Mucosa of descending colon (tissue), 3 donors: ENCODE data around the gene DDX31. TPM values are rescaled to one million over a fixed set of nuclear protein-coding genes. Genes with fewer than 3 reads are reported as not detected.

Experiments used
- ATAC-seq: fragments of 200-7000 bp; cut with Tn5 transposase; one replicate; pipeline ENCODE4 v1.9.1; 2020; ENCODE audit warnings: mild to moderate bottlenecking, moderate library complexity
- DNase-seq, 3 donors: peaks; one replicate each; pipeline ENCODE4 v3.0.0-alpha.2; 2020
- H3K36me3 ChIP-seq: fragments of 200-600 bp; one replicate; pipeline ENCODE4 v1.8.0; 2021; ENCODE audit warnings: low read depth, mild to moderate bottlenecking
- H3K4me1 ChIP-seq: fragments of 200-600 bp; one replicate; pipeline ENCODE4 v1.8.0; 2021; ENCODE audit warnings: low read depth, mild to moderate bottlenecking
- H3K4me3 ChIP-seq: fragments of 200-600 bp; one replicate; pipeline ENCODE4 v1.8.0; 2021; ENCODE audit warnings: mild to moderate bottlenecking
- H3K9me3 ChIP-seq: fragments of 200-600 bp; one replicate; pipeline ENCODE4 v1.8.0; 2021; ENCODE audit warnings: mild to moderate bottlenecking
- CTCF ChIP-seq: fragments of 200-600 bp; IDR thresholded peaks from one replicate; pipeline ENCODE4 v1.8.0; 2022; ENCODE audit warnings: antibody characterized with exemption, mild to moderate bottlenecking
- intact Hi-C, 2 donors: fragments of 100-400 bp; cut with DNase I in 1 of 2; cut with micrococcal nuclease in 1 of 2; formaldehyde crosslinking; loops; one replicate each; pipeline versions ENCODE4 v1.11.0 to v1.11.1; 2022; cut with DNase I, micrococcal nuclease
- total RNA-seq, 3 donors: library from RNA; stranded (reverse); fragmentation: NEBNext Ultra II Directional in 2 of 3; extraction: Animal tissue kit (Norgen Biotek cat#: 25700) in 2 of 3; gene quantifications; one replicate each; pipeline versions ENCODE4 v1.2.1 to v1.2.4, GENCODE V29; 2021 to 2023
- donor health status: DM: no; HTN: no; CAD: no; lungs with moderate emphysema.
- donor health status: DM: no; HTN: no; CAD: no.
- donor health status: DM: no; HTN: yes; CAD: no.

DDX31 gene
- total RNA-seq, 3 donors from 2014 or later = 8.7 to 11.2 (median 9.5) TPM

GRCh38 chr9:132662152-132662945 lies 7.4 kb downstream of the DDX31 start:
- no peak overlapping the region for H3K4me3 ChIP-seq
- H3K36me3 ChIP-seq = no peaks in the 10 kb centered on the region
- intact Hi-C loops = no loop called here
- TF ChIP-seq CTCF = no peak
- H3K4me1 ChIP-seq = no peaks in the 10 kb centered on the region
- no peaks in the 10 kb centered on the region for H3K9me3 ChIP-seq
- DNase-seq (no peak), ATAC-seq (no peak)

- ATAC-seq (no peak), DNase-seq (no peak)
- Histone ChIP-seq H3K4me1 (no peaks in the 10 kb centered on the region), H3K4me3 (no peak overlapping the region), H3K9me3 (no peaks in the 10 kb centered on the region), H3K36me3 (no peaks in the 10 kb centered on the region)
- TF ChIP-seq CTCF = no peak
- intact Hi-C loops = no loop called here
Observed at GRCh38 chr9:132656299-132656698, 13.5 kb downstream of the DDX31 start.

- no peak for TF ChIP-seq CTCF
- H3K4me3 ChIP-seq = no peak overlapping the region
- H3K9me3 ChIP-seq = no peaks in the 10 kb centered on the region
- ATAC-seq (peak; percentile 42), DNase-seq (peak in 1 of 3 donors; percentile 85)
- peaks cover 11% of the 10 kb centered on the region for H3K4me1 ChIP-seq
- no peaks in the 10 kb centered on the region for H3K36me3 ChIP-seq
- intact Hi-C loops = no loop called here
Observed at GRCh38 chr9:132651259-132651658, 18.5 kb downstream of the DDX31 start.

GRCh38 chr9:132648685-132649084 lies 21.1 kb downstream of the DDX31 start:
- ATAC-seq (peak; percentile 74), DNase-seq (peak in 1 of 3 donors; percentile 35)
- Histone ChIP-seq H3K36me3 (no peaks in the 10 kb centered on the region), H3K4me1 (peaks cover 11% of the 10 kb centered on the region), H3K9me3 (no peaks in the 10 kb centered on the region), H3K4me3 (no peak overlapping the region)
- no peak for TF ChIP-seq CTCF
- intact Hi-C loops = no loop called here

GRCh38 chr9:132648283-132648682 lies 21.5 kb downstream of the DDX31 start:
- peak; percentile 78 for ATAC-seq
- no peak for TF ChIP-seq CTCF
- Histone ChIP-seq H3K36me3 (no peaks in the 10 kb centered on the region), H3K4me1 (peaks cover 11% of the 10 kb centered on the region), H3K4me3 (no peak overlapping the region), H3K9me3 (no peaks in the 10 kb centered on the region)
- intact Hi-C loops = no loop called here
- DNase-seq = peak in 1 of 3 donors; percentile 61
